ENCODE measurements around the gene RNF41.
A peak's percentile ranks its signal among the peaks of the same experiment; 100 is the strongest.
"Not testable (repeated sequence)": the region's sequence is repeated elsewhere in the genome, so short reads cannot be mapped to it uniquely, and the experiment has no call there.

The RNF41 gene

DNA sequence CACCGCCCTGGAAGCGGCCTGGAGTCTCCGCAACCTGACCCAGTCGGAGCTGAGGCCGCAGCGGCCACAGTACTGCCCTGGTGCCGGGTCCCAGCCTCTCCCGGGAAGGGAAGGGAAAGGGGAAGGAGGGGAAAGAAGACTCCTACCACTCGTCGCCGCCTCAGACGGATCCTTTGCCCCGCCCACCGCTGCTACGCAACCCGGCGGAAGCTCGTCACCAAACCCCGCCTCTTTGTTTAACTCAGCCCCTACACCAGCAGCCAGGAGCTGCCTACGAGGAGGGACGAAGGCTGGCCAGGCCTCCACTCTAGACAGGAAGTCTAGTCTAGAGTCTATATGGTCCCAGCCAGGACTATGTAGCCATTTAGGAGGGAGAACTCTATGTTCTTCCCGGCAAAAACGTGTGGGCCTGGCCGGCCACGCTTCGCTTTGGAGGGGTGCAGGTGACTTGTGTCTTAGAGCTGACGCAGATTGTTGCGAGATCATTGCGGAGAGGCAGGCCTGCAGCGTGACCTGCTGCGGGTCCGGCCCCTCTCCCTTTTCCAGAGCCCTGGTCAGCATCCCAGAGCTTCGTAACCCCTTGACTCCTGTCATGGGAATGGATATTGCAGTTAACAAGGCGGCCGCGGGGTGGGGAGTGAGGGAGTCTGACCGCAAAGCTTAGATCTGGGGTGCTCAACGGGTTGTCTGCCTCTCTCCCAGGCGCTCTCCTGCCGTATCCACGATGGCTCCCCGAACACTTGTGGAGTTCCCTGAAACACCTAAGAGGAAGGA is at the start of gene RNF41:
RNF41 (minus strand) TSS at position 166 of the 774 bp plus-strand sequence. CDS start 7,875 bp downstream, outside the sequence.
- peak; percentile 99 for DNase-seq

GRCh38 chr12:56271031-56271430 is 49.3 kb upstream of the RNF41 start:
- DNase-seq: no peak

DNA sequence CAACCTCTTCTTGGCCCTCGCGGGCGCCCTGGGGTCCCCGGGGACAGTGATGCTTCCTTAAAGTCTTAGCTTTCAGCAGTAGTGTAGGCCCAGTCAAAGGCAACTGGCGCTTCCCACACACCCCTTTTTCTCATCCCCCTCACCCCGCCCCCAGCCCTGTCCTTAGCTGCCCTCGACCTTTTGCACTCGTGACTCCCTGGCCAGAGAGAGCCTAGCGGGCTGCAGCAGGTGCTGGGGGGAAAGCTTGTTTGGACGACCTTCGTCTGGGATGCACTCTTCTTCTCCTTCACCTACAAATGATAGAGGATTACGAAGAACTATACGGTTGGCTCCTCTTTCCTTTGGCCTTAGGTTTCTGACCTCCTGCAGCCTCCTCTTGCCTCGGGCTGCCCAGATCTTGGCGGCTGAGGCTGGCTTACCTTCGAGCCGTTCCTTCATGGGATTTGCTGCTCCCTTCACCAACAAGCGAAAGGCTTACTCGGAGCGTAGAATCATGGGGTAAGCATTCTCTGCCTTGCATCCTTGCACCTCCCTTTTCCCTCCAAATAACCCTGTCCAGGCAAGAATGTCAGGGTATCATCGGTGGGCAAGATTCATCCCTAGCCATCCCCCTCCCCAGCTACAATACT is 45.8 kb upstream of the RNF41 start:
- no peak for DNase-seq

DNA sequence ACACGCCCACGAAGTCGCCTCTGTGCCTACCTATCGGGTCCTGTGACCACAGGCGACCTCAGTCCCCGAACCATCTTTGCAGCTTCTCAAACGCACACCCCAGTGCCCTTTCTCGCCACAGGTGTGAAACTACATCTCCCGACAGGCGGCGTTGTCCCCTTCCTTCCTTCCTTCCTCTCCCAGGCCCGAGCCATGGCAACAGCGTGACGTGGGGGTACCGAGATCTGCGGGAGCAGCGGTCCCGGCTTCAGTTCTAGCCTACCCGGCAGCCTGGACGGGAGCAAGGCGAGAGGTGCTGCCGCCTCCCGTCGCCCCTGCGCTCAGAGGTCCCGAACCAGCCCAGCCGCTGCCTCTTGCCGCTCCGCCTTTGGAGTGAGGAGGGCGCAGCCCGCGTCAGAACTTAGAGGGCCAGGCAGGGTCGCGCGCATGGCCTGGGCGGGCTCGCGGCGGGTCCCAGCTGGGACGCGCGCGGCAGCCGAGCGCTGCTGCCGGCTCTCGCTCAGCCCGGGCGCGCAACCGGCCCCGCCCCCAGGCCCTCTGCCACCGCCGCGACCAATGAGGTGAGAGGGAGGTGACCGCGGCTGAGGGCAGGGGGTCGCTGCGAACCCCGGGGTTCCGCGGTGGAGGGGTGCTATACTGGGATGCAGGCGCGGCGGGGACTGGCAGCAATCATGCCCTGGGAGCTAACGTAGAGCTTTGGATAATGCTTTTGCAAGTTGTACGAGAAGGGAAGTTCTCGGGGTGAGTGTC is 45.1 kb upstream of the RNF41 start, which contains the start of gene COQ10A:
COQ10A (plus strand) TSS at position 250 of the 750 bp plus-strand sequence; CDS start at position 427, 177 bp downstream.
- peak; percentile 92 for DNase-seq

DNA sequence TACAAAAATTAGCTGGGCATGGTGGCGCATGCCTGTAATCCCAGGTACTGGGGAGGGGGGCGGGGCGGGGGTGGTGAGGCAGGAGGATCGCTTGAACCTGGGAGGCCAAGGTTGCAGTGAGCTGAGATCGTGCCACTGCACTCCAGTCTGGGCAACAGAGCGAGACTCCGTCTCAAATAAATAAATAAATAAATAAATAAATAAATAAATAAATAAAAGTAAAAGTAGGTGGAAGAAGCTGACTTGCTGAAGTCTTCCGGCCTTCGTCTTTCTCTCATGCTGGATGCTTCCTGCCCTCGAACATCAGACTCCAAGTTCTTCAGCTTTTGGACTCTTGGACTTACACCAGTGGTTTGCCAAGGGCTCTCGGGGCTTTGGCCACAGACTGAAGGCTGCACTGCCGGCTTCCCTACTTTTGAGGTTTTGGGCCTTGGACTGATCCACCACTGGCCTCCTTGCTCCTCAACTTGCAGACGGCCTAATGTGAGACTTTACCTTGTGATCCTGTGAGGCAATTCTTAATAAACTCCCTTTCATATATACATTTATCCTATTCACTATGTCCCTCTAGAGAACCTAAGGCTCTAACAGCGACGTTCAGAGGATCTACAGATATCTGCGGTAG is 44.5 kb upstream of the RNF41 start:
- not testable (repeated sequence) for DNase-seq

- DNase-seq: not testable (repeated sequence)
Measured at GRCh38 chr12:56262955-56263354, 41.2 kb upstream of the RNF41 start.

DNA sequence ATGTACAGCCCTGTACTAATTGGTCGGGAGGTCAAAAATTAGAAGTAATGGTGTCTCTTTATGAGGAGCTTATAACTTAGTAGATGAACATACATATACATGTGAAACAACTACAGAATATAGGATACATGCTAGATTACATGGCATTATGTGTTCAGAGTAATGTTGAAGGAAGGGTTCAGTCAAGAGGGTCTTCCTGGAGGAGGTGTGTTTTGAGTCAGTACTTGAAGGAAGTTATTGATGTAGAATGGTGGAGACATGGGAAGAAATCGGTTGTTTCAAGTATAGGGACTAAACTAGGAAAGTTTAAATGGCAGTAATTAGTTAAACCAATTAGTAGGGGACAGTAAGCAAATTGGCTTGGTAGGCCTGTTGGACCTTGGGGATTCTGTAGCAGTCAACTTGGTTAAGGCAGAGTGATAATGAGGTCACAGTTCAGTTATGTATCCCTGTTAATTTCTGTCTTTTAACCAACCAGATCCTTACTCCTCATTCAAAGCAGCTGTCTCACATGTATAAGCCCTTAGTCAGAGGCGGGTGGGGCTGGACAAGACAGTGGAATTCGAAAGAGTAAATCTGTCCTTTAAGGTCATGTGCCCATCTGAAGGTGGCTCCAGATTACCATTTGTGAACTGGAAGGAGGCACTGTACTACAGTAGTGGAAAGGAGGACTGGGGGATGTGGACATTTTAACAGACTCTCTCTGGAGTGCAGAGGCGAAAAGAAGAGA is 39.9 kb upstream of the RNF41 start:
- DNase-seq: no peak

- DNase-seq: no peak
Measured at GRCh38 chr12:56260921-56261320, 39.2 kb upstream of the RNF41 start.

DNA sequence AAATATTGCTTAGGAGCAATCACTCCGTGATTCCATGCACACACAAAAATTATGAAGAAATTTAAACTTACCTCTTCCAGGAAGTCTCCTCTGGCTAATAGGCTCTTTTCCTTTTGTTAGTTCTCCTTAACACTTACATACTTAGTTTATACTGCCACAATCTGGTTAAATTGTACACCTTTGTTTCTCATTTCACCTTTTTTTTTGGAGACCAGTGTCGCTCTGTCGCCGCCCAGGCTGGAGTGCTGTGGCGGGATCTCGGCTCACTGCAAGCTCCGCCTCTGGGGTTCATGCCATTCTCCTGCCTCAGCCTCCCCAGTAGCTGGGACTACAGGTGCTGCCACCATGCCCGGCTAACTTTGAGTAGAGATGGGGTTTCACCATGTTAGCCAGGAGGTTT is 38.7 kb upstream of the RNF41 start:
- no peak for DNase-seq

DNA sequence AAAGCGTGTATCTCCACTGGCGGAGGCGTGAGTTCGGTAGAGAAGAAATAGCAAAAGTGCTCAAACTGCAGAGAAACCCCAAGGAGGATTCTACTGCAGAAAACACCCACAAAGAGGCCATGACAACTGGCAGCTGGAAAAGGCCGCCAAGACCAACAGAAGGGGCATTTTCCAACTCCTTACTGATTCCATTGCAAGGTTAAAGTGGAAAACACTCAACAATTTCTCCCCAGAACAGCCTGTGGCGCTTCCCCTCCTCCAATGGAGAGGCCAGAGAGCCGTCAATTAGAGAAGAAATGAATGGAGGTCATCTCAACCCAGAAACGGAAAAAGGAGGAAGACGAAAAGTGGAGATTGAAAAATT is 37.1 kb upstream of the RNF41 start:
- no peak for DNase-seq

DNA sequence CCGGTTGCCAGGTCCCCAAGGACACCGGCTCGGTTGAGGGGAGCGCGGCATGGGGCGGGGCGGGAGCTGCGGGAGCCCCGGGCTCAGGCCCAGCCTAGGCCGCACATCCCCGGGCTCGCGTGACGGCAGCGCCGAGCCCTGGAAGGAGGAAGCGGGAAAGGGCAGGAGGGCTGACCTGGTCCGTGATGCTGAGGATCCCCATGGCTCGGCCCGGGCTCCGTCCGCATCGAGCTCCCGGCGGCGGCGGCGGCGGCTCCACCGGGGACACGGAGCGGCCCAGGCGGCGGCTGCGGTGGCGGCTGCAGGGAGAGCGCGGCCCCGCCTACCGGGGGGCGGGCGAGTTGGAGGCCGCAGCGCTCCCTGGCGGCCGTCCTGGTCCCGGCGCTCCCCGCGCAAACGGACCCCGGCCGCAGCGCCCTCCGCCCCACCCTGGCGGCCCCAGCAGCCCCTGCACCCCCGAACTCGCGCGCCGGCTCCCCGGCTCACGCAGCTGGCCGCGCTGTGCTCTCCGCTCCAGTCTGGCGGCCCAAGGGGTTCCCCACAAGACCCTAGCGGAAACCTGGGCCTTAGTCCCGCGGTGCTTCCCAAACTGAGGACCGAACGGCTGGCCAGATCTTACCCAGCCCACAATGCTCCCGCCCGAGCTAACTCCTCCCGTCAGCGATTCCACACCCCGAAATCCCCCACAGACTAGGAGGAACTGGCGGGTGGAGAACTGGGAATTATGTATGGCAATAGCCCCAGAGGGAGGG is 36.5 kb upstream of the RNF41 start, which contains the start of gene ANKRD52:
ANKRD52 (minus strand) TSS at position 317 of the 752 bp plus-strand sequence; CDS start at position 202, 115 bp downstream.
- peak; percentile 78 for DNase-seq

DNA sequence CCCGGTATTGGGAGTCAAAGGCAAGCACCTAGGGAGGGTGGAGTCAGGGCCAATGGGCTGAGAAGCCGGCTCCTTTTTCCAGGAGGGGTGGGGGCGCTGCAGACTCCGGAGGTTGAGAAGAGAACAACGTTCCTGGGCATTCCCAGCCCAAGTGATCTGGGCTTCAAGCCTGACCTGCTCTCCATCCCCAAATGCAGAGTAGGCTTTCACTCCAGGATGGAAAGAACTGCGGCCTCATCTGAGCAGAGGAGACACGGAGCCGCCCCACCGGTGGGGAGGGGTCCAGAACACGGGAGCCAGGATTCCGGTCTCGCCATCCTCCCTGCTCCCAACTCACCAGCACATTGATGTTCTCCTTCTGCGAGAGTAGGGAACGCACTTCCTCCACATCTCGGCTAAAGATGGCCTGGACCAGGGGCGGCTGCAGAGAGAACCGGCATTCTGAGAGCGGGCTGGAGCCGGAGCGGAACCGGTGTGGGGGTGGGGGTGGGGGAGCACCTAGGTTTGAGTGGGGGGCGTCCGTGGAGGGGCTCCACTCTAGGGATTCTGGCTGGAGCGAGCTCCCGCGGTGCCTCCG is 35.9 kb upstream of the RNF41 start:
- peak; percentile 66 for DNase-seq

GRCh38 chr12:56257071-56257470 is 35.3 kb upstream of the RNF41 start:
- DNase-seq: no peak

DNA sequence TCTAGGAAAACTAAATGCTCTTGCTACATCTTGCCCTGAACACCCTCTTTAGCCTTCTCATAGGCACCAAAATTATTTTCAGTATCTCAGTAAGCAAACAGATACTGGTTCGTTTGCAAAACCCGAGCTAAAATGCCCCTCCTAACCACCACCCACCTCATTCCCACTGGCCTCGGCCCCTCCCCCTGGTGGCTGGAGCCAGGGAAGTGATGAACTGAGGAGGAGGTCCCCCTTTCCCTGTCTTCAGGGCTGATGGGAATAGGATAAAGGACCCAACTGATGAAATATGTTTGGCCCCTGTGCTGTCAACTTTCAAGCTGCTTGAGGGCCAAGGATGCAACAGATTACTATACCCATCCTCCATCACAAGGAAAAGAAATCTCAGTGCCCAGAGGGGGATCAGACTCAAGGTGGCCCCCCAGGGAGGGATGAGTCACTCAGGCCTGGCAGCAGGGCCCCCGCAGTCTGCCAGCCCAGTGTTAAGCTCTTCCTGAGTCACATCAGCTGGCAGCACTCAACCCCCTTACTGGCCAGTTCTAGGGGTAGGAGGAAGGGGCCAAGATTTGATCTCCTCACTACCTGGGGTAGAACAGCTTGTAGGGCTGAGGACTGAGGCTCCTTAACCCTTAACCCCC is 34.7 kb upstream of the RNF41 start:
- no peak for DNase-seq

- no peak for DNase-seq
Measured at GRCh38 chr12:56255671-56256070, 33.9 kb upstream of the RNF41 start.

DNA sequence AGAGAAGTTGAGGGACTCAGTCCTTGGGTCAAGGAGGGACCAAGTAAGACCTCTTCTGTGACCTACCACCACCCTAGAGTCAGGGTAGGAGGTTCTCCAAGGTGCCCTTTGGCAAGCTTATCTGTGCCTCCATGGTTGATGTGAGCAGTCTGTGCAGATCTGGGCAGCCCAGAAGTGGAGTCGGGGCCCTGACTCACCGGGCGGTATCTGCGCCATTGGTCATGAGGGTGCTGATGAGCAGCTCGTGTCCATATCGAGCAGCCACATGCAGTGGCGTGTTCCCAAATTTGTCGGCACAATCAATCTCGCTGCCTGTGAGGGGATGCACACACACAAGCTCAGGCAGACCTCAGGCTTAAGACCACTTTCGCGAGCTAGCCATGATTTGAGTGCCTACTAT is 31.4 kb upstream of the RNF41 start:
- DNase-seq: no peak

GRCh38 chr12:56252649-56253048 is 30.9 kb upstream of the RNF41 start:
- no peak for DNase-seq

DNA sequence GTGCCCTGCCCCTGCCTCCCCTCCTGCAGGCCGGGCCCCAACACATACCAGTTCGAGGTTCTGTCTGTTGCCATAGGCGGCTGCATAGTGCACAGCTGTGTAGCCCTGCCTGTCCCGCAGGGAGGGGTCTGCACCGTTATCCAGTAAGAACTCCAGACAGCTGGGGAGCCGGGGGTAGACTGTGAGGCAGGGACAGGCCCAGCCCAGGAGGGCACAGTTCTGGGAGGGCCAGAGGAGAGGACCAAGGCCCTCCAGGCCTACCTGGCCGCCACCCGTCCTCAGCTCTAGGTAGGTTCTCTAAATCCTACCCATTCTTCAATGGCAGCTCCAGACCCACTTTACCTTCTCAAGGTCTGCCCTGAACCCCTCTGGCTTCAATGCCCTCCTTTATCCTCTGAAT is 27.0 kb upstream of the RNF41 start:
- no peak for DNase-seq

- DNase-seq: no peak
Measured at GRCh38 chr12:56247923-56248322, 26.2 kb upstream of the RNF41 start.

DNA sequence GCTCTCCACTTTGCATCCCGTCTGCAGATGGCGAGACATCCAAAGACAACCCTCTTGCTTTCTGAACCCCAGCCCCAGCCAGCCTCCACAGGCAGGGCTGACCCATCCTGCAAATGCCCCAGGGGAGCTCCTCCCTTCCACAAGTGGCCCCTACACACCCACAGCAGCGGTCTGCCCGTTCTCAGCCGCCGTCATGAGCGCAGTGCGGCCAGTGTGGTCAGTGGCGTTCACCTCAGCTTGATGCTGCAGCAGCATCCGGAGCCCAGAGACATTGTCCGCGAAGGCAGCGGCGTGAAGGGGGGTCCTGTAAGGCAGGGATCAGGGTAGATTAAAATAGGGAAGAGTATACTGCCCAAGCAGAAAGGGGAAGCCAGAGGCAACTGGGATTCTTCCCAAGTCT is 22.8 kb upstream of the RNF41 start:
- no peak for DNase-seq

DNA sequence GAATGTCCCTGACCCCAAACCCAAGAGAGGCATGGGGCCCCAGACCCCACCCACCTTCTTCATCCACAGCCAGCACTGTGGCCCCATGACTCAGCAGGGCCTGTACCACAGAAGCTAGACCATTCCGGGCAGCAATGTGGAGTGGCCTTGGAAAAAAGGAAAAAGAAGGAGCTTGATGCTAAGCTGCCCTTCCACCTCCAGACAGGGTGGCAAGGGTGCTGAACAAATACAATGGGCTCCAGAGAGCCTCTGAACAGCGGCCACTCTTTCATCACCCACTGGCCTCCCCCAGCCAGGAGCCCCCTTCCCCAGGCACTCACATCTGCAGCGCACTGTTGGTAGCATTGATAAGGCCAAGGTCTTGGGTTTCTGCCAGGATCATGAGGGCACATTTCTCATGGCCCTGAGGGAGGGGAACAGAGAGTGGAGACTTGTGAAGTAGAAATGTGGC is 22.0 kb upstream of the RNF41 start:
- DNase-seq: no peak
